GM23248 (cell line): ENCODE results near the gene CELSR3.

Source experiments
- EZH2 ChIP-seq: fragments of 200-600 bp; sonication (generic); IDR thresholded peaks from 2 replicates; pipeline ENCODE4 v1.6.1; 2018; ENCODE audit warnings: antibody characterized with exemption, mild to moderate bottlenecking; ENCODE audit not compliant: insufficient read depth, poor library complexity, severe bottlenecking
- EZH2phosphoT487 ChIP-seq: fragments of 200-600 bp; sonication (generic); IDR thresholded peaks from 2 replicates; pipeline ENCODE4 v1.6.1; 2018; ENCODE audit warnings: antibody characterized with exemption, moderate library complexity, mild to moderate bottlenecking, low read depth; ENCODE audit not compliant: insufficient read depth

- no peak for TF ChIP-seq EZH2
- no peak for TF ChIP-seq EZH2phosphoT487
These were observed 67.1 kb downstream of the CELSR3 start for GRCh38 chr3:48595526-48596121.
